HepG2 (cell line): Measurements from ENCODE around the gene MT1G. TPM values are rescaled to one million over a fixed set of nuclear protein-coding genes. Genes with fewer than 3 reads are reported as not detected.

Experiments
- BRCA1 ChIP-seq: sonication (generic); formaldehyde crosslinking; IDR thresholded peaks from 2 replicates; pipeline ENCODE4 v1.4.0; 2020; ENCODE audit warnings: missing genetic modification reagents
- HIC2 ChIP-seq: sonication (generic); formaldehyde crosslinking; IDR thresholded peaks from 2 replicates; pipeline ENCODE4 v1.9.0; 2022; ENCODE audit warnings: low read depth, missing genetic modification reagents
- ISX ChIP-seq: sonication (generic); formaldehyde crosslinking; conservative IDR thresholded peaks from 2 replicates; pipeline ENCODE4 v1.5.0; 2020; ENCODE audit warnings: missing genetic modification reagents
- KMT2A ChIP-seq: sonication (generic); formaldehyde crosslinking; IDR thresholded peaks from 2 replicates; pipeline ENCODE4 v1.4.0; 2020; ENCODE audit warnings: missing genetic modification reagents
- MTF2 ChIP-seq: sonication (generic); formaldehyde crosslinking; IDR thresholded peaks from 2 replicates; pipeline ENCODE4 v1.5.0; 2020; ENCODE audit warnings: missing genetic modification reagents, borderline replicate concordance
- NCOA2 ChIP-seq: sonication (generic); formaldehyde crosslinking; IDR thresholded peaks from 2 replicates; pipeline ENCODE4 v1.8.0; 2022; ENCODE audit warnings: inconsistent platforms
- NFKB2 ChIP-seq: sonication (generic); formaldehyde crosslinking; IDR thresholded peaks from 2 replicates; pipeline ENCODE4 v1.4.0; 2020; ENCODE audit warnings: missing genetic modification reagents, borderline replicate concordance
- NFKBIZ ChIP-seq: IDR thresholded peaks from 2 replicates; pipeline ENCODE4 v1.6.1; 2018; ENCODE audit warnings: missing genetic modification reagents, missing compliant biosample characterization
- NR1H2 ChIP-seq: sonication (generic); formaldehyde crosslinking; IDR thresholded peaks from 2 replicates; pipeline ENCODE4 v1.8.1; 2022; ENCODE audit warnings: low read depth, missing genetic modification reagents, borderline replicate concordance
- PAWR ChIP-seq: sonication (generic); formaldehyde crosslinking; IDR thresholded peaks from 2 replicates; pipeline ENCODE4 v1.4.0; 2020; ENCODE audit warnings: missing genetic modification reagents, mild to moderate bottlenecking, borderline replicate concordance
- RBAK ChIP-seq: sonication (generic); formaldehyde crosslinking; IDR thresholded peaks from 2 replicates; pipeline ENCODE4 v1.5.1; 2020; ENCODE audit warnings: mild to moderate bottlenecking, missing genetic modification reagents
- RFX5 ChIP-seq: IDR thresholded peaks from 2 replicates; pipeline ENCODE4 v1.6.1; 2011; ENCODE audit warnings: low read depth, low read length, improper control_type of control experiment
- SIN3A ChIP-seq: IDR thresholded peaks from 2 replicates; pipeline ENCODE4 v1.6.1; 2011; ENCODE audit warnings: low read depth, mild to moderate bottlenecking, control low read depth, low read length, borderline replicate concordance
- SPEN ChIP-seq: sonication (generic); formaldehyde crosslinking; IDR thresholded peaks from 2 replicates; pipeline ENCODE4 v1.5.1; 2020; ENCODE audit warnings: low read depth, mild to moderate bottlenecking, missing genetic modification reagents
- TBP ChIP-seq: sonication (generic); formaldehyde crosslinking; IDR thresholded peaks from 2 replicates; pipeline ENCODE4 v1.5.0; 2020; ENCODE audit warnings: missing genetic modification reagents
- TSC22D2 ChIP-seq: sonication (generic); formaldehyde crosslinking; IDR thresholded peaks from 2 replicates; pipeline ENCODE4 v1.5.1; 2020; ENCODE audit warnings: missing genetic modification reagents, mild to moderate bottlenecking, borderline replicate concordance
- ZFP82 ChIP-seq: sonication (generic); formaldehyde crosslinking; IDR thresholded peaks from 2 replicates; pipeline ENCODE4 v1.5.1; 2020; ENCODE audit warnings: mild to moderate bottlenecking, missing genetic modification reagents, borderline replicate concordance
- ZFX ChIP-seq: sonication (generic); formaldehyde crosslinking; IDR thresholded peaks from 2 replicates; pipeline ENCODE4 v1.4.0; 2020; ENCODE audit warnings: mild to moderate bottlenecking, low read depth, missing genetic modification reagents, moderate library complexity
- ZNF143 ChIP-seq: sonication (generic); formaldehyde crosslinking; IDR thresholded peaks from 2 replicates; pipeline ENCODE4 v1.4.0; 2020; ENCODE audit warnings: missing genetic modification reagents
- ZNF34 ChIP-seq: sonication (generic); formaldehyde crosslinking; IDR thresholded peaks from 2 replicates; pipeline ENCODE4 v1.4.0; 2020; ENCODE audit warnings: mild to moderate bottlenecking, missing genetic modification reagents, borderline replicate concordance
- ZNF589 ChIP-seq: sonication (generic); formaldehyde crosslinking; conservative IDR thresholded peaks from 2 replicates; pipeline ENCODE4 v1.8.0; 2022; ENCODE audit warnings: mild to moderate bottlenecking, moderate library complexity, missing genetic modification reagents
- ZNF672 ChIP-seq: sonication (generic); formaldehyde crosslinking; IDR thresholded peaks from 2 replicates; pipeline ENCODE4 v1.8.1; 2022; ENCODE audit warnings: missing genetic modification reagents
- polyA plus RNA-seq, 8 experiments: library from polyadenylated mRNA; depleted of rRNA in 3 of 8; stranded (reverse) in 7 of 8; unstranded in 1 of 8; fragments of >200 nt; fragmentation: Illumina TruSeq in 4 of 8; extraction: Trizol in 4 of 8; gene quantifications; 2 replicates each; pipeline versions ENCODE4 v1.2.1 to v1.2.3, GENCODE V29; 2011 to 2016; ENCODE audit warnings: low read depth in 4 of 8, missing spikeins in 1 of 8, mixed read lengths in 1 of 8; ENCODE audit not compliant: insufficient read depth in 1 of 8
- total RNA-seq, 5 experiments: library from RNA; depleted of rRNA; stranded (reverse); fragments of >200 nt; fragmentation: Illumina TruSeq; extraction: Trizol; gene quantifications; 2 replicates each; pipeline ENCODE4 v1.2.3, GENCODE V29; 2016; ENCODE audit warnings: low read depth in 1 of 5
- TF ChIP-seq, protein P1 (sequence below): sonication (generic); IDR thresholded peaks from 2 replicates; pipeline ENCODE4 v1.6.1; 2016; ENCODE audit warnings: low read depth, borderline replicate concordance
- TF ChIP-seq, protein P2 (sequence below): sonication (generic); formaldehyde crosslinking; IDR thresholded peaks from 2 replicates; pipeline ENCODE4 v1.5.1; 2020; ENCODE audit warnings: mild to moderate bottlenecking, missing genetic modification reagents, borderline replicate concordance
- TF ChIP-seq, protein P3 (sequence below): sonication (generic); formaldehyde crosslinking; IDR thresholded peaks from 2 replicates; pipeline ENCODE4 v1.4.0; 2020; ENCODE audit warnings: missing genetic modification reagents

Gene MT1G
- total and polyA plus RNA-seq, 2 of the 13 experiments (the other 11 are each of a cell fraction or from before 2014, with no cell fraction given) = 3.6 to 377 TPM

GRCh38 chr16:56632156-56632847 is 35.6 kb downstream of the MT1G start, which contains the start of gene MT1M (continued):
- TF ChIP-seq ZNF34 (CRISPR knock-in tag) (no peak), NFKB2 (CRISPR knock-in tag) (no peak), ZNF672 (CRISPR knock-in tag) (no peak), ZNF143 (CRISPR knock-in tag) (no peak), RFX5 (no peak), SIN3A (no peak), NR1H2 (CRISPR knock-in tag) (no peak), BRCA1 (CRISPR knock-in tag) (no peak), NCOA2 (CRISPR knock-in tag) (no peak), SPEN (CRISPR knock-in tag) (0 out of 2 replicates have a peak, but pooled peaks have one; percentile 26), TBP (no peak), HIC2 (0 out of 2 replicates have a peak, but pooled peaks have one; percentile 22), PAWR (CRISPR knock-in tag) (no peak), NFKBIZ (CRISPR knock-in tag) (no peak), ZNF589 (CRISPR knock-in tag) (no peak), KMT2A (0 out of 2 replicates have a peak, but pooled peaks have one; percentile 41), ZFP82 (CRISPR knock-in tag) (no peak), ISX (CRISPR knock-in tag) (no peak), TSC22D2 (no peak), RBAK (no peak), MTF2 (peak; percentile 97; the same call in 1 of the 2 replicates), ZFX (peak; percentile 40; the same call in 1 of the 2 replicates)
- TF ChIP-seq, protein P1, sequence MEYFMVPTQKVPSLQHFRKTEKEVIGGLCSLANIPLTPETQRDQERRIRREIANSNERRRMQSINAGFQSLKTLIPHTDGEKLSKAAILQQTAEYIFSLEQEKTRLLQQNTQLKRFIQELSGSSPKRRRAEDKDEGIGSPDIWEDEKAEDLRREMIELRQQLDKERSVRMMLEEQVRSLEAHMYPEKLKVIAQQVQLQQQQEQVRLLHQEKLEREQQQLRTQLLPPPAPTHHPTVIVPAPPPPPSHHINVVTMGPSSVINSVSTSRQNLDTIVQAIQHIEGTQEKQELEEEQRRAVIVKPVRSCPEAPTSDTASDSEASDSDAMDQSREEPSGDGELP = no peak
- TF ChIP-seq, protein P2, sequence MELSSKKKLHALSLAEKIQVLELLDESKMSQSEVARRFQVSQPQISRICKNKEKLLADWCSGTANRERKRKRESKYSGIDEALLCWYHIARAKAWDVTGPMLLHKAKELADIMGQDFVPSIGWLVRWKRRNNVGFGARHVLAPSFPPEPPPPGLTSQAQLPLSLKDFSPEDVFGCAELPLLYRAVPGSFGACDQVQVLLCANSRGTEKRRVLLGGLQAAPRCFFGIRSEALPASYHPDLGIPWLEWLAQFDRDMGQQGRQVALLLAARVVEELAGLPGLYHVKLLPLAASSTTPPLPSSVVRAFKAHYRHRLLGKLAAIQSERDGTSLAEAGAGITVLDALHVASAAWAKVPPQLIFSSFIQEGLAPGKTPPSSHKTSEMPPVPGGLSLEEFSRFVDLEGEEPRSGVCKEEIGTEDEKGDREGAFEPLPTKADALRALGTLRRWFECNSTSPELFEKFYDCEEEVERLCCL (CRISPR knock-in tag) = 0 out of 2 replicates have a peak, but pooled peaks have one; percentile 65
- TF ChIP-seq, protein P3, sequence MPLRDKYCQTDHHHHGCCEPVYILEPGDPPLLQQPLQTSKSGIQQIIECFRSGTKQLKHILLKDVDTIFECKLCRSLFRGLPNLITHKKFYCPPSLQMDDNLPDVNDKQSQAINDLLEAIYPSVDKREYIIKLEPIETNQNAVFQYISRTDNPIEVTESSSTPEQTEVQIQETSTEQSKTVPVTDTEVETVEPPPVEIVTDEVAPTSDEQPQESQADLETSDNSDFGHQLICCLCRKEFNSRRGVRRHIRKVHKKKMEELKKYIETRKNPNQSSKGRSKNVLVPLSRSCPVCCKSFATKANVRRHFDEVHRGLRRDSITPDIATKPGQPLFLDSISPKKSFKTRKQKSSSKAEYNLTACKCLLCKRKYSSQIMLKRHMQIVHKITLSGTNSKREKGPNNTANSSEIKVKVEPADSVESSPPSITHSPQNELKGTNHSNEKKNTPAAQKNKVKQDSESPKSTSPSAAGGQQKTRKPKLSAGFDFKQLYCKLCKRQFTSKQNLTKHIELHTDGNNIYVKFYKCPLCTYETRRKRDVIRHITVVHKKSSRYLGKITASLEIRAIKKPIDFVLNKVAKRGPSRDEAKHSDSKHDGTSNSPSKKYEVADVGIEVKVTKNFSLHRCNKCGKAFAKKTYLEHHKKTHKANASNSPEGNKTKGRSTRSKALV (CRISPR knock-in tag) = peak; percentile 78; the same call in 1 of the 2 replicates
